GM18868 (cell line): ENCODE results near the gene JARID2.

Source experiments
- ATAC-seq: cut with Tn5 transposase; IDR thresholded peaks from one replicate; pipeline ENCODE4 v1.9.1; 2021; ENCODE audit warnings: mild to moderate bottlenecking, moderate library complexity; ENCODE audit not compliant: unreplicated experiment

JARID2 gene

GRCh38 chr6:15512721-15513120, 266.9 kb downstream of the JARID2 start:
- ATAC-seq = no peak

GRCh38 chr6:15513131-15513771, 267.4 kb downstream of the JARID2 start:
- no peak for ATAC-seq

GRCh38 chr6:15513801-15514711, 268.2 kb downstream of the JARID2 start:
- no peak for ATAC-seq

GRCh38 chr6:15515226-15515625, 269.4 kb downstream of the JARID2 start:
- ATAC-seq = no peak

- no peak for ATAC-seq
Measured at GRCh38 chr6:15515660-15516375, 269.9 kb downstream of the JARID2 start.

GRCh38 chr6:15516378-15516777, 270.5 kb downstream of the JARID2 start:
- ATAC-seq = no peak

GRCh38 chr6:15516923-15517560, 271.2 kb downstream of the JARID2 start:
- no peak for ATAC-seq

GRCh38 chr6:15517600-15517999, 271.7 kb downstream of the JARID2 start:
- ATAC-seq = no peak

GRCh38 chr6:15518057-15518456, 272.2 kb downstream of the JARID2 start:
- no peak for ATAC-seq

- ATAC-seq = no peak
Measured at GRCh38 chr6:15518878-15519277, 273.0 kb downstream of the JARID2 start.

- no peak for ATAC-seq
Measured at GRCh38 chr6:15519681-15520080, 273.8 kb downstream of the JARID2 start.

GRCh38 chr6:15520626-15521203, 274.8 kb downstream of the JARID2 start:
- ATAC-seq = no peak

GRCh38 chr6:15521582-15521981, 275.7 kb downstream of the JARID2 start:
- no peak for ATAC-seq

- ATAC-seq = no peak
Measured at GRCh38 chr6:15522026-15522425, 276.2 kb downstream of the JARID2 start.

- ATAC-seq = no peak
Measured at GRCh38 chr6:15522427-15522826, 276.6 kb downstream of the JARID2 start.

- no peak for ATAC-seq
Measured at GRCh38 chr6:15522856-15523529, 277.1 kb downstream of the JARID2 start.

- no peak for ATAC-seq
Measured at GRCh38 chr6:15523679-15524630, 278.1 kb downstream of the JARID2 start.

- no peak for ATAC-seq
Measured at GRCh38 chr6:15524861-15525401, 279.1 kb downstream of the JARID2 start.

GRCh38 chr6:15526212-15526701, 280.4 kb downstream of the JARID2 start:
- ATAC-seq = no peak
